Hepatocyte (in vitro differentiated cells): ENCODE measurements around the gene LURAP1L.

Source experiments
- CTCF ChIP-seq: fragments of 200-600 bp; sonication (generic); IDR thresholded peaks from 2 replicates; pipeline ENCODE4 v1.5.1; 2016; ENCODE audit warnings: antibody characterized with exemption, mild to moderate bottlenecking; ENCODE audit not compliant: poor library complexity
- EZH2phosphoT487 ChIP-seq: fragments of 200-600 bp; sonication (generic); IDR thresholded peaks from one replicate; pipeline ENCODE4 v1.6.1; 2018; ENCODE audit warnings: antibody characterized with exemption, mild to moderate bottlenecking, low read depth, moderate library complexity; ENCODE audit not compliant: unreplicated experiment, severe bottlenecking

- TF ChIP-seq CTCF: no peak
- no peak for TF ChIP-seq EZH2phosphoT487
Measured at GRCh38 chr9:12815888-12816287, 41.1 kb downstream of the LURAP1L start.
